ENCODE data around the gene LY86.

LY86 gene

DNA sequence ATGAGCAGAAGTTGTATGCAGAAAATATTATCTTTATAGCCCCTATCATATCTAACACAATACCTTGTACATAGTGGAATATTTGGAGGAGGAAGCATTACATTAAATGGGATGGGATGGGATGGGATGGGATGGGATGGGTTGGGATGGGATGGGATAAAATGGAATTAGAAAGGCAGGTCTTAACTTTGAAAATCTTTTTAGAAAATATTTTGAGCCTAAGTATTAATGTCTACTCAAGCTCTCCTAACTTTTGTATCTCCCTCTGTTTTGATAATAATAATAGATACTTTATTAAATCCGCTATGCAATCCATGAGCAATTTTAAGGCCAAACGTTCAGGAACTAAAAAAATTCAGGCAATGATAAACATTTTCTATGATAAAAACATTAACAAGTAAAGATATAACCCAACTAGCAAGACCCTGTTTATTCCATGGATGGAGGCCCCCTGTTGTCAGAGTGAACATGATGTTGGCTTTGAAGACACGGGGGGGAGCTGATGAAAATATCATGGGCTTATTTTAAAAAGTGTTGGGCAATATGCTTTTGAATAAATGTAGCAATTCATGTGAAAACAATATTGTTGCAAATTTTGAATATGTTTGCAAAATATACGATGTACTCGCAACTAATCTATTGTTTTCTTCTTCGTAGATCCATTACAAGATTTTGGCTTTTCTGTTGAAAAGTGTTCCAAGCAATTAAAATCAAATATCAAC, 35.9 kb downstream of the LY86 start:
- no peak for DNase-seq

DNA sequence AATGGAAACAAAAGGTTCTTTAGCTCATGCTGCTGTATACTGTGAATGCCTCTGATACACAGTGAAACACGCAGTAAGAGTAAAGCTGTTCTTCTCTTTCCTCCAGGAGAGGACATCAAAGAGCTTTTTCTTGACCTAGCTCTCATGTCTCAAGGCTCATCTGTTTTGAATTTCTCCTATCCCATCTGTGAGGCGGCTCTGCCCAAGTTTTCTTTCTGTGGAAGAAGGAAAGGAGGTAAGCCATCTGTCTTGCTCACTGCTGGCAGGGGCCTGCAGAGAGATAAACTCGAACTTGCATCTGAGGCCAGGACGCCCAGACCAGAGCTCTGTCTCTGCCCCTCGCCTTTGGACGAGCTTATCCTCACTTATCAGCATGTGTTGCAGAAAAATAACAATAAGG, 37.7 kb downstream of the LY86 start:
- no peak for DNase-seq

DNA sequence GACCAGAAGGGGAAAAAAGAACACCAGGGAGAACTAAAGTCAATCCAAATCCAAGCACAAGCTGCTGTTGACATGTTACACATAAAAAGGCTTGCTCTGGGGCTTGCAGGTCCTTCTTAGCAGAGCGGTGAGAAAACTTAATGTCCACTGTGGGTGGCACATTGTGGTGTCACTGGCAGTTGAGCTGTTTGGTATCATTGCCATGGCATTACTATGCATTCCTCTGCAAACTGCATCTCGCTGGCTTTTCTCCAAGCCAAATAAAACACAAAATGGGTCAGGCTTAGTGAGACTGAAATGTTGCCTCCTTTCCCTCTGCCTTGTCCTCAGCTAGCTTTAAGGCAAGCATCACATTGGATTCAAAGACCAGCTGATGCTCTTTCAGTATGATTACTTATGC, 40.9 kb downstream of the LY86 start:
- DNase-seq, result no peak

DNA sequence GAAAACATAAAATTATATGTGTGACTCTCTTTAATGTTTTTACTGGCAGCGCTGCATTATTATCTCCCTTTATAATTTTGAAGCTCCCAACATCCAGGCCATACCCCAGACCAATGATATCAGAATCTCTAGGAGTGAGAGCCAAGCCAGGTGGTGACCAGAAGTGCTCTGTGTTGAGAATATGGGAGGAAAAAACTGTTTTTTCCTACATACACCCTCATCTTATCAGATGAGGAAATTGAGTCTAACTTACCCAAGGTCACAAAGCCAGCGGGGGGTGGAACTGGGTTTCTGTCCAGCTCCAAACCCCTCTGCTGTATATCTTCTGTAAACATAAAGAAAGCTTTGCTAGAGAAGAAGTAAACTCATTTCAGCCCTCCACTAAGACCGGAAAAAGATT, 42.5 kb downstream of the LY86 start:
- DNase-seq, result no peak

DNA sequence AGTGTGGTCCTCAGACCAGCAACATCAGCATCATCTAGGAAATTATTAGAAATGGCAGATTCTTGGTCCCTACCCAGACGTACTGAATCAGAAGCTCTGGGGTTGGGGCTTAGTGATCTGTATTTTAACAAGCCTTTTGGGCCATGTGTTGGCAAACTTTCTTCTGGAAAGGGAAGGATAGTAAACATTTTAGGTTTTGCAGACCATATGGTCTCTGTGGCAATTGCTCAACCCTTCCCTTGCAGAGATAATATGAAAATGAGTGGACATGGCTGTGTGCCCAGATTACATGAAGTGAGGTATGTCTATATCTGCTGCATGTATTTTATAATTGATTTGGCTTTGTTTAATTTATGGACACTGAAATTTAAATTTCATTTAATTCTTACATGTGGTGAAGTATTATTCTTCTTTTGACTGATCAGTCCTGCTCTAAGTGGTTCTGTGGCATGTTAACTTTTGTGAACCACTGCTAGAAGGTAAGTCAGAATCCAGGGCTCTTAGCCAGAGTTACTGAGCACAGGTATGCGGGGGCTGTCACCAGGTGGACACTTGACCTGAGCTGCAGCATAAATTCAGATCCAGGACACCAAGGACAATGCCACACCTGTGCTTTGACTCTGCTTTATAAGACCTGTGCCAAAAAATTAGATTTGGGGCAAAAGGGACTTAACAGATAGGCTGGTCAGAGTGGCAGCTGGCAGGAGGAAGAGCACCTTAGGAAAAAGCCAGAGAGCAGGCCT, 43.2 kb downstream of the LY86 start:
- DNase-seq, result no peak

DNA sequence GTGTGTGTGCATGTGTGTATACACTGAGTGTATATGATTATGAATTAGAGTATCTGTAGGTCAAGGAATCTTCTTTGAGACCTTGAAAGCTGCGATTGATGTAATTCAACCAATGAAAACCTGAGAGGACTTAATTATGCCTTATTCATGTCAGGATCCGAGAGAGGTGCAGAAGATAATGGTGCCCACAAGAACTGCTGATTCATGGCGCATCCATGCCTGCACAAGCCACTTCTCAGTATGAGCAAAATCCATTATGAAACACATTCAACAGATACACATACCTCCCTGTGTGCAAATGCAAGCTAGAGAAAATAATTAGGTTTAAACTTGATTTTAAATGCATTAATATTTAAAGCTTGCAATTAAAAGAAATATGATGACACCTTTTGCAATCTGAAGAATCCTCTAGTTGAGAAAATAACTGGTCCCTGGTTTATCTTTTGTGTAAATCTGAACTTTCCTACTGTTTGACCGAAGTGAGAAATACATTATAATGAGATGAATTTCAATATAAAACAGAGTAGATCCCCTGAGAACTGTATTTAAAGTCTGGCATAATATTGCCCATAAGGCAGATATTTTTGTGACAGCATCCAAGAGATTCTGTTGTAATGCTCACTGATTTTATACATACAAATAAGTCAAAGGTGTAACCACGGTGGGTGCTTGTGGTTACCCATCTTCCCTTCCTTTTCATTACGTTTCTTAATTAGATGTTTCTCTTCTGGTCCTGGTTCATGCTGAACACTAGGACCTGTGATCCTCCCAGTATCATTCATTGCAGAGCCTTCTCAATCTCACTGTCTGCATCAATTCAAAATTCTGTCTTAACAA, 45.6 kb downstream of the LY86 start:
- DNase-seq, result no peak

DNA sequence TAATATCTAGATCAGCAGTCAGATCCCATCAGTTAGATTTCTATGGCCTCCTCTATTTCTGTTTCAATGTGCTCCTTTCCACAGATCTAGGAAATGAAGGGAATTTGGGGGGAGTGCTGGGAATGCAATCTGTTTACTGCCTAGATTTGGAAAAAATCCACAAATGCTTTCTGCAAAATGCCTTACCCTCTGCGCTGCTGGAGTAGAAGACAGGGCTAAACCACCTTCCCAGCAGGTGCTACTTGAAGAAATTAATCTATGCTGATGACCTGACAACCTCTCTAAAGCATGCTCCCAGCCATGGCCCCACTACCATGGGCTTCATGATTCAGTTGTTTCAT, 46.2 kb downstream of the LY86 start:
- no peak for DNase-seq

DNA sequence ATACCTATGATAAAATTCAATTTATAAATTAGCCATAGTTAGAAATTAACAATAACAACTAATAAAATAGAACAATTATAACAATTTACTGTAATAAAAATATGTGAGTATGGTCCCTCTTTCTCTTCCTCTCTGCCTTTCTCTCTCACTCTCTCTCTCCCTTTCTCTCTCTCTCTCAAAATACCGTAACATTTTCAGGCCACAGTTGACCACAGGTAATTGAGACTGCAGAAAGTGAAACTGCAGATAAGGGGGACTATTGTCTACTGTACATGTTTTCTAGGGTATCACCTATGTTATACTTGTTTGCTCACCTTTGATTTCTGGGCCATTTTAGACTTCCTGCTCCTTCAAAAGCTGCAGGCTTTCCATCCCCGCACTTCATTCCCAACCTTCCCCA, 46.8 kb downstream of the LY86 start:
- DNase-seq, result no peak

DNA sequence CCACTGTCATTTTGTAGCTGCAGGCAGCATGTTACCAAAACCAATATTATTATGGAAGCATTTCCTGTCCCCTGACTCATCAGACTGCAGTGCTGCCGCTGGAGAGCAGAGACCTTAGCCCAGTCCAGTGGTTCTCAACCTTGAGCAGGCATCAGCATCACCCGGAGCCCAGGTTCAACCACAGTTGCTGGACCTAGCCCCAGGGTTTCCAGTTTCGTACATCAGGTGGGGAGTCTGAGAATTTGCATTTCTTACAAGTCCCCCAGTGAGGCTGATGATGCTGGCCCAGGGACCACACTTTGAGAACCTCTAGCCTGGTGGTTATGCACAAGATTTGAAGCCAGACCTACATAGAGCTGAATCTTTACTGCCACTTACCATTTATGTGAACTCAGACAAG, 47.3 kb downstream of the LY86 start:
- DNase-seq, result no peak

DNA sequence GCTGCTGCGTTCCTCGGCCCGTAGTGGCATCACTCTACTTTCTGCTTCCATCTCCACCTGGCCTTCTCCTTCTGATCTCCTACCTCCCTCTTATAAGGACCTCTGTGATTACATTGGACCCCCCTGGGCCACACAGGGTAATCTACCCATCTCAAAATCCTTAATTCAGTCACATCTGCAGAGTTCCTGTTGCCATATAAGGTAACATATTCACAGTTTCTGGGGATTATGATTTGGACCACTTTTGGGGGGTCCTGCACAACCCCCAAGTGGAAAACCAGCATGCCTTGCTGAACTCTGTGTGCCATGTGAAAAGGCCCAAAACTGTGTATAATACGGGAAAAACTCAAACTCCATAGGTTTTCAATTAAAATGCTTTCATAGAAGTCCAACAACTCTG, 51.1 kb downstream of the LY86 start:
- DNase-seq, result no peak

DNA sequence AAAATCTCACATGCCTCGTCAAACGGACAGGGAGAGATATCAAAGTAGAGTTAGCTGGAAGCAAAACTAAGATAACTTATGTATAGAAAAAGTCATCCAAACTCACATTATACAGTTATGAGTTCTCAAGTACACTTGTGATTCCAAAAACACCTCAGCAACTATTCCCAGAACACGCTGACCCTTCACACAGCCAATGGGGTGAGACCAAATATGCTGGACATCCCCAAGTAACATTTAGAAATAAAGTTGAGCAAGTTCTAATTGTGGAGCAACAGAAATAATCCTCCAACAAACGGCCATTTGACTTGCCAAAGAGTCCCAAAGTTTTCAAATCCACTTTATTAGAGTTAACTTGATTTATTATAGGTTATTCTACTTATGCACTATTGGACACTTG, 52.4 kb downstream of the LY86 start:
- no peak for DNase-seq

DNA sequence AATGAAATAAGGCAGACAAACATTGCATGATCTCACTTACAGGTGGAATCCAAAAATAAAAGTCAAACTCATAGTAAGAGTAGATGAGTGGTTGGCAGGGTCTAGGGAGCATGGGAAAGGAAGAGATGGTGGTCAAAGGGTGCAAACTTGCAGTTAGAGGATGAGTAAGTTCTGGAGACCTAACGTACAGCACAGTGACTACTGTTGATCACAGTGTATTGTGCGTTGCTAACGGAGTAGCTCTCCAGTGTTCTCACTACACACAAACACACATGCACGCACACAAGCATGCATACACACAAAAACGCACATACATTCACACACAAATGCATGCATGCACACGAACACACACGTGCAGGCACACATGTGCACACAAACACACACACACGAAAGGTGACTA, 54.9 kb downstream of the LY86 start:
- DNase-seq, result no peak

DNA sequence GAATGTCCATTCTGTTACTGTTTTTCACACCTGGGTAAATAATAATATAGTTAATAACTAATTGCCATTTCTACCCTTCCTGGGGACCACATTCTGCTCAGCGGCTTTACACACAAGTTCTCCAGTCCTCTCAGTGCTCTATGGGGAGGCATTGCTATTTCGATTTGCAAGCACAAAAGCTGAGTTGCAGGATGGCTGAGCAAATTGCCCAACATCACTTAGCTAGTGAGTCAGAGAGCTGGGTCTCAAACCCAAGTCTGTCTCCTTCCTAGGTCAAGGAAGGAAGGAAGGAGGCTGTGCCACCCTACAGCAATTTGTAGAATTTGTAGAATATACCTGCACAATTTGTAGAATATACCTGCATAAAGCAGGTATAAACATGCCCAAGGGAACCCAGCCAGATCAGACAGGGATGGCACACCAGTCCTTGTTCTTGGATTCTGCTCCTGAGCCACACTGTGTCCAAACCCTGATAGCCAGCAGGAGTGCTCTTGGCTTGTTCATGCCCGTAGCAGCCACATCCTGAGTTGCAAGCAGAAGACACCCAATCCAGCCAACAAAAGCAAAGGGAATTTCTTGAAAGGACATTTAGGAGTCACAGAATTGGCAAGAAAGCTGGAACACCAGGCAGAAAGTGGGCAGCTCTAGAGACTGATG, 56.9 kb downstream of the LY86 start:
- no peak for DNase-seq

DNA sequence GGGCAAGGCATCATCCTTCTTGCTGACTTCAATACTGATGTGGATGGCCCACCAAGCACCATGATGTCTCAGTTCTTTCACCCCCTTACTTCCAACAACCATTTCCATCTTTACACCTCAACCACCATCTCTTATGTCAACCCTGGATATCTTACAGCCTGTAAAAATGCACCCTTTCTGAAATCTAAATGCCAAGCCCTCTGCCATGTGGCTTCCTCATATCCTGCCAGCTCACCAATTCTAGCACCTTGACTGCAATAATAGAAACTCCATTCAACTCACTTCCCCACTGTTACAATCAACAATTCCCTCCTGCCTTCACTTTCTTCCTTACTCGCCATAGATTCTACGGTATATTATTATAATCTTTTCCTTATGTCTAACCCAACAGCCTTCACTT, 57.9 kb downstream of the LY86 start:
- no peak for DNase-seq

DNA sequence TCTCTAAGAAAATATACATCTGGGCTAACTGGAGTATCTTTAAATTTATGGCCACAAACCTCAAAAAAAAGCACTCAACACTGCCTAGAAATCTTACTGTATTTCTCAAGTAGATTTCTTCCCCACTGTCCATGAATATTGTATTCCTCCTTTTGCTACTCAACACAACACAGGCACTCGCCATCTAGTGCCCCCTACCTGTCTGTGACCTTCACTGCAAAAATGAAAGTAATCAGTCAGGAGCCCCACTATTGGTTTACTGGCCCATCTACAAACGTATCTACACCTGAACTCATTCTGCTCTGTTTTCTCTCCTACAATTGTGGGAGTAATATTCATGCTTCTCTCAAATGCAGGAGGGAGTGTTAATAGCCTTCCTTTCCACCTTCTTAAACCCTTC, 58.3 kb downstream of the LY86 start:
- no peak for DNase-seq

DNA sequence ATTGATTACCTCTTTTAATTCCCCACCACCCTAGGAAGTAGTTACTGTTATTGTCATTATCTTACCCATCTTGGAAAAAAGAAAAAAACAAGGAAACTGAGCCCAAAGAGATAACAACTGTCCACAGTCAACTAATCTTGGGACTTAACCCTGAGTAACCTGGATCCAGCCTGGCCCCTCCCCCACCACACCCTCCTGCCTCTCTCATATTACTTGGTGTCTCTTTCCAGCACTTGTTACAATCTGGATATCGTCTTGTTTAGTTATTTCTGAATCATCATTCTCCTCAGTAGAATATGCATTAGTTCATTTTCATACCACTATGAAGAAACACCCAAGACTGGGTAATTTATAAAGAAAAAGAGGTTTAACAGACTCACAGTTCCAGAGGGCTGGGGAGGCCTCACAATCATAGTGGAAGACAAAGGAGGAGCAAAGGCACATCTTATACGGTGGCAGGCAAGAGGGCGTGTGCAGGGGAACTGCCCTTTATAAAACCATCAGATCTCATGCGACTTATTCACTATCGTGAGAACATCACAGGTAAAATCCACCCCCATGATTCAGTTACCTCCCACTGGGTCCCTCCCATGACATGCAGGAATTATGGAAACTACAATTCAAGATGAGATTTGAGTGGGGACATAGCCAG, 60.3 kb downstream of the LY86 start:
- DNase-seq, result no peak

DNA sequence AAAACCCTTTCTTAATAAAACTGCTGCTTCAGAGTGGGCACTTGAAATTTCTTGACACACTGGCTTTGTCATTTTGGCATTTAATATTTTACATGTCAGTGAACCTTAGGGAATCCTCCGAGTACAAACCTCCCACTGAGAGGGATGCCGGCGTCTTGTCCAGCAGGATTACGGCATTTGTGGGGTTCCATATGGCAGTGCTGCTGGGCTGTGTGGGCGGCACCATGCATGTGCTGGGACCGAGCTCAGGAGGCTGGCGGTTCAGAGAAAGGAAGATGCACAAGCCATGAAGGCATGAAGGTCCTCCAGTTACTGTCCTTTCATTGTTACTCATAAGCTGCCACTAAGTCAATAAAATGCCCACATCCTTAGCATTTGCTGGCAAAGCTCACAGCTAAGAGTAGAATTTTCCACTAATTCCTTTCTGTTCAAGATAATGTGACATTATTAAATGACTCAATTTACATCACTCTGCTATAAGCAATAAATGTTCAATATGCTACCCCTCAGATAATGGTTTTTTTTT, 61.4 kb downstream of the LY86 start:
- DNase-seq, result no peak

DNA sequence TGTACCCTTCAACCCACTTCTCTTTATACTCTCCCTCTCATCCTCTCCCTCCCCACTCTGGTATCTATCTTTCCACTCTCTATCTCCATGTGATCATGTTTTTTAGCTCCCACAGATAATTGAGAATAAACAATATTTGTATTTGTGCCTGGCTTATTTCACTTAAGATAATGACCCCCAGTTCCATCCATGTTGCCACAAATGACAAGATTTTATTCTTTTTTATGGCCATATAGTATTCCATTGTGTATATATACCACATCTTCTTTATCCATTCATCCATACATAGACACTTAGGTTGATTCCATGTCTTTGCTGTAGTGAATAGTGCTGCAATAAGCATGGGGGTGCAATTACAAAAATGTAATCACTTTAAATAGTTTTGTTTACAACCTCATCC, 62.3 kb downstream of the LY86 start:
- no peak for DNase-seq

DNA sequence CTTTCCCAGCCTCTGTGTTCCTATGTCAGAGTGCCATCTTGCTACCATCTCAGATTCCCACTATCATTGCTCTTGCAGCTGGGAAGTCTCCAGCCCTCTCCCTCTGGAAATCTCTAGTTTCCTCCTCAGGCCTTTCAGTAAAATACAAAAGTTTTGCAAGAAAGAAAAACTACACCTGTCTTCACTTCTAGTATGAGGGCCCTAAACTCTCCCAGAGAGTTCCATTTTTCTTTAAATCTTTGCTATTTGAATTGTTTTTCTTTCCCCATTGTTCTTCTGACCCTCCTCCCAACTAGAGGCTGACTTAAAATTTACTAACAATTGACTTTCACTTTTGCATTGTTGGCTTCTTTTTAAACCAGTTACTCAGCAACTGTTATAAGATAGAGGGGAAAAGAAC, 62.8 kb downstream of the LY86 start:
- DNase-seq, result peak in 1 of 2 donors; percentile 55

DNA sequence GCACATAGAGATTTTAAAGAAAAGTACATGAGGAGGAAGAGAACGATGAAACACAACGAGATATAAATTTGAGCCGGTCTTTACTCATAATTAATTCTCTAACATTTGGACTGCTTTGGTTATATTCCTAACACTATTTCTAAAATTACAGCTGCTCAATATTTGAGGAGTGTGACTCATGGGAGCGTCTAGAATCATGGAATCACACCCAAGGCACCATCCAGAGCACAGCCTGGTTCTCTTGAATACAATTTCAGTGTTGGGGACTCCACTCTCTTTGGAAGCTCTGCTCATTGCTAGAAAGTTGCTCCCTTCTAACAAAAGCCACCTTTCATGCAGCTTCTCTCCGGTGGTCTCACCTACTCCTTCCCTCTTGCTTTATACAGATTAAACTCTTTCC, 64.4 kb downstream of the LY86 start:
- no peak for DNase-seq

DNA sequence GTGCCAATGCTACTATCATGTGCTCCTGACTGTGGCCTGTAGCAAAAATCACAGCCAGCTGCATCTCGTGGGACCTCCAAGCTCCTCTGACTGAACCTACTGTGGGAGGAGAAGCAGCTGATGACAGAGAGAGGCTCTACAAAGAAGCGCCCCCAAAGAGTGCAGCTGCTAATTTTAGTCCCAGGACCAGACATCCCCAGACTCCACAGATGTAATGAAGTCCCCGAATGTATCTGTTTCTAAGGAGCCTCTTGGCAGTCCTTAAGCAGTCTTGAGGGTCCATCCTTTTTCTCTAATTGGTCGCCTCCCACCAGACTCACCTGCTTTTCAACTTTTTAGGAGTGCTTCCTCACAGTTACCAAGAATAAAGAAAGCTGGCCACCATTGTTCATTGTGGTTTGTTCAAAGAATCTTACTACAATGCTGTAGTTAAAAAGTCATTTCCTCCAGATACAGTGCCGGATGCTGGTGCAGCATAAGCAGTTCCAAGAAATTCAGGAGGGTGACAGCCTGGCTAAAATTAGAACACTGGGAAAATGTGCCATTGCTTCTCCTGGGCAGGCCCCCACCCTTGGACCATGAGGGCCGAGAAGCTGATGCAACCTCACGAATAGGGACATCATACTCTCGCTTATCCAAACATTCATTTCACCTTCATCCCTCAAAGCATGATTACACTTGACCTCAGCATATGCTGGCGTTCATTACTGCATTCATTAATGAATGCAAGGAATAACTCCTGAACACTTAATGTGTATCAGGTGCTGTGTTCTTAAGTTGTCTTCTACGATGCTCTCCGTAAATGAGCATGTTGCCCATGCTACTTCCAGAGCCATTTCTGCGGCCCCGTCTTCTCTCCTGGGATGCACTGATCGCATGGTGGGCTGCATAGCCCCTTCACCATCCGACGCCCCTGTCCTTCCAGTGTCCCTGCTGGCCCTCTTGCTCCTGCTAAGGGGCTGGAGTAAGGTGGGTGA, 66.4 kb downstream of the LY86 start:
- DNase-seq, result peak in 1 of 2 donors; percentile 75
